ENCODE measurements around the gene ZBTB7B.

ZBTB7B gene

DNA sequence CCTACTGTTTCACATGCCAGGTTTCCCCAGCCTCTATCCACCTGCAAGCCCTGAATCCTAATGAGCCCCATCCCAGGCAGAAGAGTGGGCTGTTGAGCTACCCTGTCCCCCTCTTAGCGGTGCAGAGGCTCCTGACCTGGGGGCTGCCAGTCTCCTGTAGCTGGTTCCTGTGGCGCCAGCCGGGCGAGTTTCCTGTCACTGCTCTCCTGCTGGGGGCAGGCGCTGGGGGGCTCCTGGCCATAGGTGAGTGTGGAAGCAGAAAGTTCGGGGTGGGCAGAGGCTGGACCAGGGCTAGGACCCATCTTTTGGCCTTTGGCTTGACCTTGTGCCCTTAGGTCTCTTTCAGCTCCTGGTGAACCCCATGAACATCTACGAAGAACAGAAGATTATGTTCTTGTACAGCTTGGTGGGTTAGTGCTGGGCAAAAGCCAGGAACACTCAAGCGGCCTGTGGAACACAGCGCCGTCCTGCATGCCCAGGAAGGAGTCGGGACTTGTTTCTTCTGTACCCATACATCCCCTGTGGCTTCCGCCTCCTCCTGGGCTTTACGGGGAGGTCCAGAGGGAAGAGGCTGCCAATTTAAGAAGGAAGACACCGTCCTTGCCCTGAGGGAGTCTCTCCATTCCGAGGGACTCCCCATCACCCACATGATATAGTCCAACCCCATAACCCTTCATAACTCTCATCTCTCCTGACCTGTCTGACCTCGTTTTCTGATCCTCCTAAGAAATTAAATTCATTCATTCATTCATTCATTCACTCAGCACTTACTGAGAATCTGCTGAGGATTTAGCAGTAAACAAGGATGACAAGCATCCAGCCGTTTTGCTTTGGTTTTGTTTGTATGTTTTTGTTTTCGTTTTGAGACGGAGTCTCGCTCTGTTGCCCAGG is 32.0 kb downstream of the ZBTB7B start:
- in situ Hi-C loops (cut with HindIII; ENCODE audit: low sequenced_read_pairs): no loop called here

DNA sequence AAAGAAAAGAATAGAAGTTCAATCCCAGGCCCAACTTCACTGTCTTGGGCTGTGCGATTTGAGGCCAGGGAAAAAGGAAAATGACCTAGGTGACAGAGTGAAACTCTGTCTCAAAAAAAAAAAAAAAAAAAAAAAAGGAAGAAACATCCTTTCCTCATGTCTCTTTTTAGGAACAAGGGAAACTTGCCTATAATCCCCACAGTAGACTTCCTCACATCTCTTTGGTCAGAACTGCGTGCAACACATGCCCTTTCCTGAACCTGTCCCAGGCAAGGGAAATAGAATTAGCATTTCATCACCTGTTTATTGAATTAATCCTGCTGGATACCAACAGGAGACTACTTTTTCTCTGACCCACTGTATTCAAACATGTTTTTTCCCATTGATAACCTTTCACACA is 33.3 kb downstream of the ZBTB7B start:
- in situ Hi-C loops (cut with HindIII; ENCODE audit: low sequenced_read_pairs): no loop called here

DNA sequence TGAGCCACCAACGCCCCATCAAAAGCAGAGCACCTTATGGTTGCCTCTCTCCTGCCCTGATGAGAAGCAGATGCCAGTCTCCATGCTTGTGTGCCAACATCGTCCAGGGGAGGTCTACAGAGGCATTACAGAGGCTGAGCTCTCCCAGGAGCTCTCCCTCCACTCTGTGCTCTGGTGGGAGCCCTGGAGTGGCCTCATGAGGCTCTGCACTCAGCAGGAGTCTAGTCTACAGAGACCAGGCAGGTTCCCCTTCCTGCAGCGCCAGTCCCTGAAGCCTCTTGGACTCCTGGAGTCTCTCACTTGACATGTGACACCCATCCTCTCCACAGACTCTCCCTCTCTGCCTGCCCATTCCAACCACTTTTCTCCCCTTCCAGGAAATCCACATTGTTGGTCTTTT is 34.4 kb downstream of the ZBTB7B start:
- in situ Hi-C loops (cut with HindIII; ENCODE audit: low sequenced_read_pairs): no loop called here

DNA sequence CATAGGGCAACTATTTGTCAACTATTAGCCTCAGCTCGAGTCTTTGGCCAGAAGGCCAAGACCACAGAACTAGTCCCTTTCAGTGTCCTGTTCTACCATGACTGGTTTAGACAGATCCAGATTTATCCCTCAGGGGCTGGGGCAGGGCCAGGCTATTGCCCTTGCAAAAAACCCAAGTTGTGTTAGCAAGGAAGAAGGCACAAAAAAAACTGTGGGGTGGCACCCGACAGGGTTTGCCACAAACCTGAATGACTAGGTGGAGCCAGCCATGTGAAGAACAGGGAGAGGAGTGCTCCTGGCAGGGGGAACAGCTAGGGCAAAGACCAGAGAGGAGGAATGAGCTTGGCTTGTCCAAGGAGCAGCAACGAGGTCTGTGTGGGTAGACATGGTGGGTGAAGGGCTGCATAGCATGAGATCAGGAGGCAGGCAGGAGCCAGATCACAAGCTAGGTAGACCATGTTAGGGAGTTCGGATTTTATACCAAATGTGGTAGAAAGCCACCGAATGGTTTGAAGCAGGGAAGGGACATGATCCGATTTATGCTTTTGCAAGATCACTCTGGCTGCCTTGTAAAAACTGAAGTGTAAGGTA is 35.3 kb downstream of the ZBTB7B start:
- in situ Hi-C loops (cut with HindIII; ENCODE audit: low sequenced_read_pairs): no loop called here

GRCh38 chr1:155038602-155039307 is 36.2 kb downstream of the ZBTB7B start:
- in situ Hi-C loops (cut with HindIII; ENCODE audit: low sequenced_read_pairs): no loop called here

DNA sequence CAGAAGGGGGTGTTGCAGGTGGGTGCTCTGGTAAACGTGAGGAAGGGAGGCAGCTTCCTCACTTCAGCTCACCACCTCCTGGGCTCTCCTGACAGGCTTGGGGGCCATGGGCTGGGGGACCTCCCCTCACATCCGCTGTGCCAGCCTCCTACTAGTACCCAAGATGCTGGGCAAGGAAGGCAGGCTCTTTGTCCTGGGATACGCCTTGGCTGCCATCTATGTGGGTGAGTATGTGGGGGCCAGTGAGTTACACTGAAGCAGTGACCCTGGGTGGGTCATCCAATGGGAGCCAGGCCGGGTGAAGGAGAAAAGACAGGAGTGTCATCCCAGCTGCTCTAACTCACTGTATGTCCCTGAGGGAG is 36.7 kb downstream of the ZBTB7B start:
- in situ Hi-C loops (cut with HindIII; ENCODE audit: low sequenced_read_pairs): no loop called here

GRCh38 chr1:155040358-155041093 is 37.9 kb downstream of the ZBTB7B start:
- in situ Hi-C loops (cut with HindIII; ENCODE audit: low sequenced_read_pairs): no loop called here

GRCh38 chr1:155042789-155043188 is 40.2 kb downstream of the ZBTB7B start:
- in situ Hi-C loops (cut with HindIII; ENCODE audit: low sequenced_read_pairs): no loop called here

- in situ Hi-C loops (cut with HindIII; ENCODE audit: low sequenced_read_pairs): no loop called here
These were observed 40.7 kb downstream of the ZBTB7B start for GRCh38 chr1:155043301-155043702.

GRCh38 chr1:155043793-155044192 is 41.2 kb downstream of the ZBTB7B start:
- in situ Hi-C loops (cut with HindIII; ENCODE audit: low sequenced_read_pairs): no loop called here

GRCh38 chr1:155044365-155044764 is 41.8 kb downstream of the ZBTB7B start:
- in situ Hi-C loops (cut with HindIII; ENCODE audit: low sequenced_read_pairs): no loop called here

DNA sequence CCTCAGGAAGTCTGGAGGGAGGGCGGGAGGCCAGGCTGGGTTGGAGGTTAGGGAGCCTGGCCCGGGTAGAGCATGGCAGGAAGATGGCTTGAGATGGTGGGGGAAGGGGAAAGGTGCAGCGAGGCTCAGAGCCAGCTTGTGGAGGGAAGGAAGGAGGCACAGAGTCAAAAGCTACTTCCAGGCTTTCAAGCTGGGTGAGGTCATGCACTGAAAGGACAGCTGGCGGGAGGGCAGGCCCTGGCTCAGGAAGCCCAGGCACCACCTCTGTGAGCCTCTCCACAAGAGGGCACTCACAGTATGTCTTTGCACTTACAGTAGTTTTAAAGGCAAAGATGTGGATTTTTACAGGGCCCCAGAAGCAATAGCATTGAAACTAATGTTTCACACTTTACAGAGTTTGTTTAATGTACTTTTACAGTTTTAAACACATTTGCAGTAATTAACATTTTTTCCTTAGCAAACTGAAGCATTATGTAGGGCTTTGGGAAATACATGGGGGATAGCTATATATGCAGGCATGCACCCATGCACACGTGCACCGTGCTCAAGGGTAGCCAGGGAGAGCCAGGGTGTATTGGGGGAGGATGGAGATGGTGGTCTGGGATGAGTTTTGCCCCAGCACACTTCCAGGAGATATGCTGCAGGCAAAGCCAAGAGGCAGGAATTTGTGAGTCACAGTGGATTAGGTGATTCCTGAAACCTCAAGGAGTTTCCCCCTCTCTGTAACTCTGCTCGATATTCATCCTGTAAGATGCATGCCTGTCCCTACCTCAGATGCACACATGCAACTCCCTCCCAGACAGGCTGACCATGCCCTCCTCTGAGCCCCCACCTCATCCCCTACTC is 42.4 kb downstream of the ZBTB7B start:
- in situ Hi-C loops (cut with HindIII; ENCODE audit: low sequenced_read_pairs): no loop called here

DNA sequence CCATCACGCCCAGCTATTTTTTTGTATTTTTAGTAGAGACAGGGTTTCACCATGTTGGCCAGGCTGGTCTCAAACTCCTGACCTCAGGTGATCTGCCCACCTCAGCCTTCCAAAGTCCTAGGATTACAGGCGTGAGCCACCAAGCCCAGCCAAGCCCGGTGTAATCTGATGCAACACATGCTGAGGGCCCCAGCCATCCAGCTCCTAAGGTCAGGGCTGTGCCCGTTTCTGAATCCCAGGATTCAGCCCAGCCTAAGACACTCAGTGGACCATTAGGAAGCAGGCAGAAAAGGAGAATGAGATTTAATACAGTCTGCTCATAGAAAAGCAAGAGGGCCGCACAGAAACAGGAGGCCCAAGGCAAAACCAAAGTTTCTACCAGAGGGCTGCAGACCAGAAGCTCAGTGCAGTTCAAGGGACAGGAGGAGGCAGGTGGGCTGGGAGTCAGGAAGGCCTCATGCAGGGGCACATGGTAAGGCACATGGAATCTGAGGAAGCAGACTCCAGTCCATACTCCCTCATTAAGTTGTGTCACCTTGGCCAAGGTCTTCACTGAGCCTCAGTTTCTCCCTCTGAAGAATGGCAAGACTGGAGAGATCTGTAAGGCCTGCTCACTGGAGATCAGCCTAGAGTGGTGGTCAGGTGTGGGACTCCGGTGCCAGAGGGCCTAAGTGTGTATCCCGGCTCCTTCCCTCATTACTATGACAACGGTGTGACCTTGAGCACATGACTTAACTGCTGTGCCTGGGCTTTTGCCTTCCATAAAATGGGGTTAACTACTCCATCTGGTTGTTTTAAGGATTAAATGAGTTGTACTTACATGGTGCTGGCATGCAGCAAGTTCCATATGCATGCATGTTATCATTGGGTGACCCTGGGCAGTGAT is 46.1 kb downstream of the ZBTB7B start:
- in situ Hi-C loops (cut with HindIII; ENCODE audit: low sequenced_read_pairs): no loop called here

GRCh38 chr1:155049651-155050559 is 47.3 kb downstream of the ZBTB7B start:
- in situ Hi-C loops (cut with HindIII; ENCODE audit: low sequenced_read_pairs): no loop called here

DNA sequence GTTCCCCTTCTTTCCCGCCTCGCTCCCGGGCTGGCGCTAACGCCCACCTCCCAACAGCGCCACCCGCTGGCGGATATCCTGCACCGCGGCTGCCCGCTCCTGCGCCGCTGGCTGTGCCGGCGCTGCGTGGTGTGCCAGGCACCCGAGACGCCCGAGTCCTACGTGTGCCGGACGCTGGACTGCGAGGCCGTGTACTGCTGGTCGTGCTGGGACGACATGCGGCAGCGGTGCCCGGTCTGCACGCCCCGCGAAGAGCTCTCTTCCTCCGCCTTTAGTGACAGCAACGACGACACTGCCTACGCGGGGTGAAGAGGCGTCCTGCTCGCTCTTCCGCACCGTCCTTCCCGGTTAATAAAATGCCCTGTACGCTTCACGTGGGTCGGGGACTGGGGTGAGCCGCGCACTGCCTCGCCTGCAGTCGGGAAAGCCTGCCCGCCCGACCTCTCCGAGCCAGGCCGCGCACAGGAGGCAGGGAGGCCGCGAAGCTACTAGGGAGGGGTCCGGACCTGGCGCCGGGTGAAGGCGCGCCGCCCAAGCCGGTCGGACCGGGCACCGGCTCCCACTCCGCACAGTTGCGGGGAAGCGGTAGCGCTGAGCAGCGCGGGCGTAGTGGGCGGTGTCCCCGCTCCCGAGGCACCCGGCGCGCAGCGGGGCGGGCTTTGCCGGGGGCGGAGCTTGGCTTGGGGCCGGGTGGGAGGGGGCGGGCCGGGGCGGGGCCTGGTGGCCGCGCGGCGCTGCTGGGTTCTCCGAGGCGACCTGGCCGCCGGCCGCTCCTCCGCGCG is 48.1 kb downstream of the ZBTB7B start, which contains the start of gene ADAM15:
ADAM15 (plus strand) TSS at position 757 of the 782 bp plus-strand sequence. CDS start 71 bp downstream, outside the sequence.
- in situ Hi-C loops (cut with HindIII; ENCODE audit: low sequenced_read_pairs): no loop called here

- in situ Hi-C loops (cut with HindIII; ENCODE audit: low sequenced_read_pairs): no loop called here
These were observed 48.8 kb downstream of the ZBTB7B start for GRCh38 chr1:155051342-155051776.

- in situ Hi-C loops (cut with HindIII; ENCODE audit: low sequenced_read_pairs): no loop called here
These were observed 49.3 kb downstream of the ZBTB7B start for GRCh38 chr1:155051777-155052398.

Measured in DLD1 (cell line).